Measurements from ENCODE around the gene TCF4. TPM values are rescaled to one million over a fixed set of nuclear protein-coding genes. Genes with fewer than 3 reads are reported as not detected.

TCF4 gene
- total RNA-seq, 2 donors from 2014 or later, result 57.7 to 66.3 TPM

DNA sequence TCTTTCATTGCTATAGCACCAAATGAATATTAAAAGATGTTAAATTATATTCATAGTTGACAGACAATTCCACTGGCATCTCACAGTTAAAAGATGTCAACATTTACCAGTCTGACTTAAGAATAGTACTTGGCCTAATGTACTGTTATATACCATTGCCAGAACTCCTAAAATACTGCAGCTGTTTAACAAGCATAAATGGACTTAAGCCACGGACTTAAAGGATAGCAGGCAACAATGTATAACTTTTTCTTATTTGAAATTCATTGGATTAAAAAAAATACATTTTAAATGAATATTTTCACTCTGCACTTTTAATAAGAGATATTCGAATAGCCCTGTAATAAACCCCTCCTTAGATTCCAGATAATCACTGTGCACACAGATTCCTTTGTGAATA is 3.8 kb downstream of the TCF4 start:
- no peak for DNase-seq (ENCODE audit: low spot score)
- Histone ChIP-seq H3K9me3 (no peaks in the 10 kb centered on the region), H3K4me1 (peaks cover 0 to 10% of the 10 kb centered on the region in 2 donors), H3K27me3 (no peaks in the 10 kb centered on the region), H3K4me3 (peak overlapping the region; percentile 3 to 8), H3K36me3 (no peaks in the 10 kb centered on the region), H3K27ac (no peak overlapping the region)
- TF ChIP-seq, protein P1, sequence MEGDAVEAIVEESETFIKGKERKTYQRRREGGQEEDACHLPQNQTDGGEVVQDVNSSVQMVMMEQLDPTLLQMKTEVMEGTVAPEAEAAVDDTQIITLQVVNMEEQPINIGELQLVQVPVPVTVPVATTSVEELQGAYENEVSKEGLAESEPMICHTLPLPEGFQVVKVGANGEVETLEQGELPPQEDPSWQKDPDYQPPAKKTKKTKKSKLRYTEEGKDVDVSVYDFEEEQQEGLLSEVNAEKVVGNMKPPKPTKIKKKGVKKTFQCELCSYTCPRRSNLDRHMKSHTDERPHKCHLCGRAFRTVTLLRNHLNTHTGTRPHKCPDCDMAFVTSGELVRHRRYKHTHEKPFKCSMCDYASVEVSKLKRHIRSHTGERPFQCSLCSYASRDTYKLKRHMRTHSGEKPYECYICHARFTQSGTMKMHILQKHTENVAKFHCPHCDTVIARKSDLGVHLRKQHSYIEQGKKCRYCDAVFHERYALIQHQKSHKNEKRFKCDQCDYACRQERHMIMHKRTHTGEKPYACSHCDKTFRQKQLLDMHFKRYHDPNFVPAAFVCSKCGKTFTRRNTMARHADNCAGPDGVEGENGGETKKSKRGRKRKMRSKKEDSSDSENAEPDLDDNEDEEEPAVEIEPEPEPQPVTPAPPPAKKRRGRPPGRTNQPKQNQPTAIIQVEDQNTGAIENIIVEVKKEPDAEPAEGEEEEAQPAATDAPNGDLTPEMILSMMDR (IDR thresholded peaks at IDR 0.05), result no peak

DNA sequence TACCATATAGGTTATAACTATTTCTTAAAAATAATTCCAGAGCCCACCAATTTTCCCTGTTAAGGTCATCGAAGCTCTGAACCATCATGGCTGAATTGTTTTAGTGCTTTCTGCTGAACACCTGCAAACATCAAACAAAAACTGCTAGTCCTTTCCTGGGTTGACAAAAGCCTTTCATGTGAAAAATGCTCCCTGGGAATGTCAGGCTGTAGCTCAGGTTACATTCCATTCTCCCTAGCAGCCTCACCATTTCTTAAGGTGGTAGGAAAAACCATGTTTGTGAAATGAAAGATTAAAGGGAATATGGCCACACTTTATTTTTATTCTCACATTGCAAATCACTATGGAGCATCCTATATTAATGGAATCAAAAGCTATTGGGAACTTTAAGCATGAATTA is 5.7 kb downstream of the TCF4 start:
- Histone ChIP-seq H3K27me3 (no peaks in the 10 kb centered on the region), H3K36me3 (no peaks in the 10 kb centered on the region), H3K9me3 (no peaks in the 10 kb centered on the region), H3K27ac (no peak overlapping the region), H3K4me3 (no peak overlapping the region), H3K4me1 (peaks cover 0 to 10% of the 10 kb centered on the region in 2 donors)
- no peak for DNase-seq (ENCODE audit: low spot score)
- TF ChIP-seq, protein P1 (IDR thresholded peaks at IDR 0.05), result no peak

DNA sequence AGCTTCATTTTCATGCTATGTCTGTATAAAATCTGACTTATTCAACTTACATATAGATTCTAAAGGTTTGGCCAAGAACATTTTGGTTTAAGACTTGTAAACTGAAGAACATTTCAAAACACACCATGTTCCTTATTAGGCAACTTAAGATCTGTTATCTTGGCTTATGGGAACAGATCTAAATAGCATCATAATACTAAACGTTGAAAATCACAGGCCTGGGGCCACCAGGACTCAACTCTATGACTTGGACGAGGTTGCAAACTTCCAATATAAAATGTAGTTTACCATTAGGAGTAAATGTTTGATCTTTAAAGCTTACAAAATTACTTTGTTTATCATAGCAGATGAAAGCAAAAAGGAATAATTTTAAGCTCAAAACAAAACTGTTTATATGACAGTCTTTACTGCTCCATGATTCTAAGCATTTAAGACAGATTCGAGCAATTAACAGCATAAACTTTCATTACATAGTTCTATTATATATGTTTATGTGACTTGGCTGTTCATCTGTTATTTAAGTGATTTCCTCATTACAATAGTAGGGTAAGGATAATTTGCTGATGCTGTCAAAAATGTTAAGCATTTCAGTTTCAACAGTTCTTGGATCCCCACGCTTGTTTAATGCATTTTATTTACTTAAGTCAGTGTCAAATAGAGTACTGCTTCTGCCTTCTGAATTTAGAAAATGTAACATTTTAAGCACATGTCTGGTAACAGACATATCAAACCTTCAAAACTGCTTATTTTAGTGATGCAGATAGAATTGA is 8.3 kb downstream of the TCF4 start:
- peaks cover 0 to 10% of the 10 kb centered on the region in 2 donors for H3K4me1 ChIP-seq
- no peaks in the 10 kb centered on the region for H3K9me3 ChIP-seq
- no peaks in the 10 kb centered on the region for H3K27me3 ChIP-seq
- no peak overlapping the region for H3K4me3 ChIP-seq
- H3K36me3 ChIP-seq, result no peaks in the 10 kb centered on the region
- no peak for DNase-seq (ENCODE audit: low spot score)
- TF ChIP-seq, protein P1 (IDR thresholded peaks at IDR 0.05), result no peak
- peak overlapping the region in 1 of 2 donors; percentile 4 for H3K27ac ChIP-seq

DNA sequence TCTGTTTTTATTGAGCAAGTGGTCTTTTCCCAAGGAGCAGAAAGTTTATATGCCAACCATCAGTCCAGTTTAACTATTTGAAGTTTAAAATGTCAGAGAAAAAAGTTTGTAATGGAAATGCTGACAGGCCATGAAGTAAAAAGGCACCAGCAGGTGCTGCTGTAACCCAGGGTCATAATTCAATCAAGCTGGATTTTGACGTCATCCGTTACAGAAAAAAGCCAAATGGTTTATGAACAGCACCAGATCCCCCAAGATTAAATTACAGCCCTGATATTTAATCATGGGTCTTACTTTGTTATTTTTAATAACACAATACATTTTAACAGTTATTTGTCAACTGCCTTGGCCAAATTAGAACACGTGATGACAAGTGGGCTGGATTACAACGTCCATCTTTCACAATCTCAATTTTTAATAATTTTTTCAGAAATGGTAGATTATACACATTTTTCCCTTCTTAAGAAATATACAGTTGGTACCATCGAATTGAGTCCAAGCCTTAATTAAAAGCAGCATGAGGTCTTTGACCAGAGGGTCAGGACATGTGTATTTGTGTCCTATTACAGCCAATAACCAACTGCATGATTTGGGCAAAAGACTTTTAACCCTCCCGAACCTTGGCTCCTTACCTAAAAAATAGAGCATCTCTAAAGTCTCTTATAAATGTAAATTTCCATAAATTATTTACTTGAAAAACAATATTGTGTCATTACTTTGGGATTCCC is 10.0 kb downstream of the TCF4 start:
- Histone ChIP-seq H3K4me1 (peaks cover 0 to 10% of the 10 kb centered on the region in 2 donors), H3K4me3 (no peak overlapping the region), H3K36me3 (no peaks in the 10 kb centered on the region), H3K27me3 (no peaks in the 10 kb centered on the region), H3K9me3 (no peaks in the 10 kb centered on the region), H3K27ac (no peak overlapping the region)
- TF ChIP-seq, protein P1 (IDR thresholded peaks at IDR 0.05), result peak in 1 of 2 donors; percentile 29
- DNase-seq (ENCODE audit: low spot score), result no peak

DNA sequence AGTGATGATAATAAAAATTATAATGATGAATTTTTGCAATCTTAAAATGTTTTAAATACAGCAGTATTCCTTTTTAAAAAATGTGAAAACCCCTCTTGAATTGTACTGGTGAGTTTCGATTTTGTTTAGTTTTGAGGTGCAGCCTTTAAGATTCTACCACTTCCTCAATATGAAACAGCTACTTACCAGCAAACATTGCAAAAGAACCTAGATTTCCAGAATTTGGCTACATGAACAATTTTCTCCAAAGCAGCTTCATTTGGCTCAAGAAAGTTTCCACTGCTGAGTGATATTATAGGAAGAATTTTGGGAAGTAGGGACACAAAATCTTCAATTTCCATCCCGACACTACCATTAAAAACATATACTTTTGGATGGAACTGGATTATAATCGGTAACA is 12.0 kb downstream of the TCF4 start:
- no peak overlapping the region for H3K4me3 ChIP-seq
- DNase-seq (ENCODE audit: low spot score), result no peak

More for the DNA sequence above, 12.0 kb downstream of the TCF4 start:
- no peaks in the 10 kb centered on the region for H3K36me3 ChIP-seq
- no peaks in the 10 kb centered on the region for H3K4me1 ChIP-seq
- no peaks in the 10 kb centered on the region for H3K27me3 ChIP-seq
- TF ChIP-seq, protein P1 (IDR thresholded peaks at IDR 0.05), result no peak
- no peak overlapping the region for H3K27ac ChIP-seq
- H3K9me3 ChIP-seq, result no peaks in the 10 kb centered on the region

All from right atrium auricular region (tissue), 2 donors.